ENCODE data around the gene SDK2.

DNA sequence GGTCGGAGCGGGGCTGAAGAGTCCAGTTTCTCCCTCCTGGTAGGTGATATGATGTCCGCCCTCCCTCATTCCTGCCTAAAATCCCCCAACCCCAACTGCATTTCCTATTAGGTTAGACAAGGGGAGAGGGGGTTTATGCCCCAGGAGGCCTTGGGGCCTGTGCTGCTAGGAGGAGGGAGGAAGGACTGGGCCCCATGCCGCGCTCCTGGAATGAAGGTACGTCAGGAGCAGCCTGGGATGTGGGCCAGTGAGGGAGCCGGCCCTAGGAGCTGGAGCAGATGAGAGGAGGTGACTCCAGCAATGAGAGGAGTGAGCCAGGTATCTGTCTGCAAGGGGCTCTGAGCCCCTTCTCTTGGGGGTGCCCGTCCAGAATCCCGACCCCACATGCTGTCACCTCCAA lies 285.6 kb downstream of the SDK2 start:
- TF ChIP-seq POLR2AphosphoS5 (IDR thresholded peaks at IDR 0.05), result no peak
- TF ChIP-seq, protein P1, sequence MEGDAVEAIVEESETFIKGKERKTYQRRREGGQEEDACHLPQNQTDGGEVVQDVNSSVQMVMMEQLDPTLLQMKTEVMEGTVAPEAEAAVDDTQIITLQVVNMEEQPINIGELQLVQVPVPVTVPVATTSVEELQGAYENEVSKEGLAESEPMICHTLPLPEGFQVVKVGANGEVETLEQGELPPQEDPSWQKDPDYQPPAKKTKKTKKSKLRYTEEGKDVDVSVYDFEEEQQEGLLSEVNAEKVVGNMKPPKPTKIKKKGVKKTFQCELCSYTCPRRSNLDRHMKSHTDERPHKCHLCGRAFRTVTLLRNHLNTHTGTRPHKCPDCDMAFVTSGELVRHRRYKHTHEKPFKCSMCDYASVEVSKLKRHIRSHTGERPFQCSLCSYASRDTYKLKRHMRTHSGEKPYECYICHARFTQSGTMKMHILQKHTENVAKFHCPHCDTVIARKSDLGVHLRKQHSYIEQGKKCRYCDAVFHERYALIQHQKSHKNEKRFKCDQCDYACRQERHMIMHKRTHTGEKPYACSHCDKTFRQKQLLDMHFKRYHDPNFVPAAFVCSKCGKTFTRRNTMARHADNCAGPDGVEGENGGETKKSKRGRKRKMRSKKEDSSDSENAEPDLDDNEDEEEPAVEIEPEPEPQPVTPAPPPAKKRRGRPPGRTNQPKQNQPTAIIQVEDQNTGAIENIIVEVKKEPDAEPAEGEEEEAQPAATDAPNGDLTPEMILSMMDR (IDR thresholded peaks at IDR 0.05), result no peak
- TF ChIP-seq POLR2A (IDR thresholded peaks at IDR 0.05), result no peak
